Vagina (tissue), 2 donors: ENCODE results near the gene DMRTA1.

Experiments
- CTCF ChIP-seq, 3 experiments: fragments of 450-650 bp in 2 of 3; fragments of 200-600 bp in 1 of 3; sonication (generic) in 1 of 3; IDR thresholded peaks; one replicate each; pipeline ENCODE4 v1.5.1; 2017 to 2019; ENCODE audit warnings: antibody characterized with exemption in 3 of 3, mild to moderate bottlenecking in 2 of 3, moderate library complexity in 2 of 3
- POLR2AphosphoS5 ChIP-seq, 2 donors: sonication (generic); formaldehyde crosslinking; IDR thresholded peaks; one replicate each; pipeline ENCODE4 v1.9.0; 2017; ENCODE audit warnings: antibody characterized with exemption in 2 of 2, mild to moderate bottlenecking in 2 of 2, low read depth in 1 of 2; ENCODE audit not compliant: insufficient read depth in 1 of 2

DNA sequence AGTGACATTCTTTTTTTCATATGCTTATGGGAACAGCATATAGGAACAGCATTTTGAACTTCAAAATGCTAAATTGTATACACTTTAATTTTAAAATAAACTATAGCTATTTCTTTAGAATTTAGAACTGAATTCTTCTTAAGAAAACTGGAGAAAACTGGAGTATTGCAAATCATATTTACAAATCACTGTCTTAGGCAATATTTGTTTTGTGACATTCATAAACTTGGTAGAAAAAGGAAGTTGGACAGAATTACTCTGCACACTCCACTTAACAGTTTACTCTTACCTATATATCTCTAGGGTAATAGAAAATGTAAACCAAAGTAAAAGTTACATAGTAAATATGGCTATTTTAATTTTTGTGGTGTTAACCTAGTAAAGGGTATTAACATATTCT is 3.1 kb downstream of the DMRTA1 start:
- no peak for TF ChIP-seq CTCF (IDR thresholded peaks at IDR 0.05)
- no peak for TF ChIP-seq POLR2AphosphoS5 (IDR thresholded peaks at IDR 0.05; ENCODE audit: insufficient read depth in 1 of 2, low read depth in 1 of 2)
